BE2C (cell line): ENCODE results near the gene SLC5A6. TPM values are rescaled to one million over a fixed set of nuclear protein-coding genes. Genes with fewer than 3 reads are reported as not detected.

Experiments used
- DNase-seq: peaks from one replicate; pipeline ENCODE4 v3.0.0-alpha.2; 2020
- H3K27me3 ChIP-seq: fragments of 250-450 bp; sonication (Bioruptor Pico); 2 replicates; pipeline ENCODE4 v1.5.1; 2020; ENCODE audit warnings: mild to moderate bottlenecking
- H3K36me3 ChIP-seq: fragments of 250-450 bp; sonication (Bioruptor Pico); 2 replicates; pipeline ENCODE4 v1.5.1; 2020; ENCODE audit warnings: mild to moderate bottlenecking
- H3K4me1 ChIP-seq: fragments of 250-450 bp; sonication (Bioruptor Pico); 2 replicates; pipeline ENCODE4 v1.5.1; 2020
- H3K4me3 ChIP-seq: 2 replicates; pipeline ENCODE4 v1.5.1; 2011; ENCODE audit warnings: low read depth, low read length
- H3K9me3 ChIP-seq: fragments of 250-450 bp; sonication (Bioruptor Pico); 2 replicates; pipeline ENCODE4 v1.5.1; 2020
- CTCF ChIP-seq: IDR thresholded peaks from 2 replicates; pipeline ENCODE4 v1.5.1; 2012; ENCODE audit warnings: mild to moderate bottlenecking, low read depth, low read length
- polyA plus RNA-seq: library from polyadenylated mRNA; unstranded; fragments of >200 nt; gene quantifications from one replicate; pipeline ENCODE4 v1.2.1, GENCODE V29; 2012; ENCODE audit warnings: low read depth, missing spikeins; ENCODE audit not compliant: insufficient read length, insufficient read depth

The SLC5A6 gene
- 88.4 TPM for polyA plus RNA-seq

GRCh38 chr2:27211943-27212625 lies at the start of gene SLC5A6, which contains the start of gene ATRAID:
Gene SLC5A6 (minus strand): TSS chr2:27212268. CDS start chr2:27207650, 4,618 bp downstream.
Gene ATRAID (plus strand): TSS chr2:27212041. CDS start chr2:27212369, 328 bp downstream.
- peak; percentile 95 for DNase-seq
- no peaks in the 10 kb centered on the region for H3K9me3 ChIP-seq
- no peaks in the 10 kb centered on the region for H3K27me3 ChIP-seq
- peaks cover 42% of the 10 kb centered on the region for H3K36me3 ChIP-seq
- TF ChIP-seq CTCF: no peak
- peak within 1 kb of the TSS; percentile 77 for H3K4me3 ChIP-seq
- H3K4me1 ChIP-seq: peaks cover 4% of the 10 kb centered on the region; the same call in 1 of the 2 replicates

GRCh38 chr2:27261241-27261925 lies 49.3 kb upstream of the SLC5A6 start:
- no peak for DNase-seq
- Histone ChIP-seq H3K4me1 (peaks cover 8% of the 10 kb centered on the region), H3K9me3 (peaks cover 6% of the 10 kb centered on the region), H3K36me3 (no peaks in the 10 kb centered on the region; the same call in 1 of the 2 replicates), H3K27me3 (peaks cover 57% of the 10 kb centered on the region), H3K4me3 (no peak overlapping the region)
- TF ChIP-seq CTCF: no peak

GRCh38 chr2:27258051-27258450 lies 46.0 kb upstream of the SLC5A6 start:
- H3K4me3 ChIP-seq: no peak overlapping the region
- no peak for TF ChIP-seq CTCF
- H3K27me3 ChIP-seq: peaks cover 30% of the 10 kb centered on the region
- H3K36me3 ChIP-seq: no peaks in the 10 kb centered on the region
- H3K9me3 ChIP-seq: no peaks in the 10 kb centered on the region
- H3K4me1 ChIP-seq: peaks cover 13% of the 10 kb centered on the region
- DNase-seq: no peak

GRCh38 chr2:27256855-27257454 lies 44.9 kb upstream of the SLC5A6 start:
- Histone ChIP-seq H3K4me1 (peaks cover 13% of the 10 kb centered on the region), H3K27me3 (peaks cover 19% of the 10 kb centered on the region), H3K36me3 (no peaks in the 10 kb centered on the region), H3K9me3 (no peaks in the 10 kb centered on the region), H3K4me3 (no peak overlapping the region)
- TF ChIP-seq CTCF: no peak
- DNase-seq: no peak

- TF ChIP-seq CTCF: no peak
- no peaks in the 10 kb centered on the region for H3K9me3 ChIP-seq
- peaks cover 6% of the 10 kb centered on the region for H3K27me3 ChIP-seq
- no peaks in the 10 kb centered on the region for H3K36me3 ChIP-seq
- H3K4me3 ChIP-seq: no peak overlapping the region; the same call in 1 of the 2 replicates
- peaks cover 13% of the 10 kb centered on the region for H3K4me1 ChIP-seq
- DNase-seq: no peak
Measured at GRCh38 chr2:27255660-27256059, 43.6 kb upstream of the SLC5A6 start.

- H3K9me3 ChIP-seq: no peaks in the 10 kb centered on the region
- H3K4me3 ChIP-seq: peak overlapping the region; percentile 3; the same call in 1 of the 2 replicates
- DNase-seq: peak; percentile 81
- TF ChIP-seq CTCF: no peak
- H3K27me3 ChIP-seq: peaks cover 2% of the 10 kb centered on the region; the same call in 1 of the 2 replicates
- peaks cover 13% of the 10 kb centered on the region for H3K4me1 ChIP-seq
- no peaks in the 10 kb centered on the region for H3K36me3 ChIP-seq
Measured at GRCh38 chr2:27255187-27255586, 43.1 kb upstream of the SLC5A6 start.
